Astrocyte (in vitro differentiated cells and primary cell): ENCODE data around the gene ELN. TPM values are rescaled to one million over a fixed set of nuclear protein-coding genes. Genes with fewer than 3 reads are reported as not detected.

ENCODE experiments used
- DNase-seq: peaks from one replicate; pipeline ENCODE4 v3.0.0-alpha.2; 2010; ENCODE audit warnings: low read depth
- FAIRE-seq: peaks from 2 replicates; lab custom pipeline; 2011; peaks lifted over from hg19 to GRCh38; lab: Jason Lieb, UNC
- H2AFZ ChIP-seq: 2 replicates; pipeline ENCODE4 v1.6.0; 2012; ENCODE audit warnings: low read depth, low read length, inconsistent platforms
- H3K27ac ChIP-seq: 2 replicates; pipeline ENCODE4 v1.5.1; 2011; ENCODE audit warnings: low read depth, low read length, inconsistent platforms
- H3K27me3 ChIP-seq: 2 replicates; pipeline ENCODE4 v1.6.0; 2011; ENCODE audit warnings: low read length, inconsistent platforms; ENCODE audit not compliant: insufficient read depth
- H3K36me3 ChIP-seq: 2 replicates; pipeline ENCODE4 v1.5.1; 2011; ENCODE audit warnings: low read length, inconsistent platforms; ENCODE audit not compliant: insufficient read depth
- H3K4me1 ChIP-seq: 2 replicates; pipeline ENCODE4 v1.5.1; 2011; ENCODE audit warnings: low read length, inconsistent platforms; ENCODE audit not compliant: insufficient read depth
- H3K4me2 ChIP-seq: 2 replicates; pipeline ENCODE4 v1.6.0; 2012; ENCODE audit warnings: low read length, inconsistent platforms
- H3K4me3 ChIP-seq: 2 replicates; pipeline ENCODE4 v1.5.1; 2011; ENCODE audit warnings: low read depth, mild to moderate bottlenecking, low read length, inconsistent platforms; ENCODE audit not compliant: insufficient read depth
- H3K79me2 ChIP-seq: 2 replicates; pipeline ENCODE4 v1.6.0; 2012; ENCODE audit warnings: mild to moderate bottlenecking, low read length, inconsistent platforms; ENCODE audit not compliant: insufficient read depth
- H3K9ac ChIP-seq: 2 replicates; pipeline ENCODE4 v1.6.0; 2012; ENCODE audit warnings: mild to moderate bottlenecking, low read length, inconsistent platforms
- H3K9me3 ChIP-seq: 2 replicates; pipeline ENCODE4 v1.5.1; 2012; ENCODE audit warnings: low read depth, mild to moderate bottlenecking, low read length, inconsistent platforms; ENCODE audit not compliant: insufficient read depth
- H4K20me1 ChIP-seq: 2 replicates; pipeline ENCODE4 v1.6.0; 2012; ENCODE audit warnings: low read length, inconsistent platforms; ENCODE audit not compliant: insufficient read depth
- H3K27ac Mint-ChIP-seq: one replicate; pipeline ENCODE4 v1.8.0; 2021; ENCODE audit warnings: mild to moderate bottlenecking, mixed read lengths; ENCODE audit not compliant: unreplicated experiment
- H3K27me3 Mint-ChIP-seq: one replicate; pipeline ENCODE4 v1.8.0; 2021; ENCODE audit warnings: low read depth, mixed read lengths; ENCODE audit not compliant: unreplicated experiment
- H3K36me3 Mint-ChIP-seq: one replicate; pipeline ENCODE4 v1.8.0; 2021; ENCODE audit warnings: low read depth, mixed read lengths; ENCODE audit not compliant: unreplicated experiment
- H3K4me1 Mint-ChIP-seq: one replicate; pipeline ENCODE4 v1.8.0; 2021; ENCODE audit warnings: low read depth, mixed read lengths; ENCODE audit not compliant: unreplicated experiment
- H3K4me3 Mint-ChIP-seq: one replicate; pipeline ENCODE4 v1.8.0; 2021; ENCODE audit warnings: mild to moderate bottlenecking, moderate library complexity, mixed read lengths; ENCODE audit not compliant: unreplicated experiment
- H3K9me3 Mint-ChIP-seq: one replicate; pipeline ENCODE4 v1.8.0; 2021; ENCODE audit warnings: mild to moderate bottlenecking, mixed read lengths; ENCODE audit not compliant: unreplicated experiment
- CTCF ChIP-seq: IDR thresholded peaks from 2 replicates; pipeline ENCODE4 v1.5.1; 2011; ENCODE audit warnings: low read depth, mild to moderate bottlenecking, inconsistent platforms, low read length, moderate library complexity; ENCODE audit not compliant: insufficient read depth
- EZH2 ChIP-seq: IDR thresholded peaks from 2 replicates; pipeline ENCODE4 v1.6.1; 2012; ENCODE audit warnings: mild to moderate bottlenecking, low read length, inconsistent platforms; ENCODE audit not compliant: insufficient read depth
- total RNA-seq: library from RNA; stranded (reverse); gene quantifications from 2 replicates; pipeline ENCODE4 v1.2.1, GENCODE V29; 2021

Gene ELN
- total RNA-seq, 1 donor from 2014 or later: 0.75 TPM

GRCh38 chr7:73984481-73985205 lies 43.3 kb upstream of the ELN start:
- H4K20me1 ChIP-seq: no peaks in the 10 kb centered on the region
- no peaks in the 10 kb centered on the region for H3K9me3 ChIP-seq
- Mint-ChIP-seq H3K4me3 (no peak overlapping the region), H3K9me3 (no peaks in the 10 kb centered on the region), H3K36me3 (peaks cover 2% of the 10 kb centered on the region), H3K4me1 (peaks cover 2% of the 10 kb centered on the region), H3K27me3 (peaks cover 20% of the 10 kb centered on the region), H3K27ac (no peak overlapping the region)
- H3K27ac ChIP-seq: no peak overlapping the region
- no peaks in the 10 kb centered on the region for H3K4me1 ChIP-seq
- no peak overlapping the region for H3K9ac ChIP-seq
- no peaks in the 10 kb centered on the region for H3K79me2 ChIP-seq
- H3K4me3 ChIP-seq: no peak overlapping the region
- no peak overlapping the region for H2AFZ ChIP-seq
- H3K4me2 ChIP-seq: no peak overlapping the region
- no peak for TF ChIP-seq CTCF
- no peak for TF ChIP-seq EZH2
- FAIRE-seq (no peak), DNase-seq (no peak)
- H3K36me3 ChIP-seq: no peaks in the 10 kb centered on the region
- peaks cover 2% of the 10 kb centered on the region for H3K27me3 ChIP-seq

- Histone ChIP-seq H3K4me2 (no peak overlapping the region), H3K79me2 (no peaks in the 10 kb centered on the region), H3K4me1 (no peaks in the 10 kb centered on the region), H3K4me3 (no peak overlapping the region), H3K9me3 (no peaks in the 10 kb centered on the region), H3K27me3 (peaks cover 2% of the 10 kb centered on the region), H3K36me3 (no peaks in the 10 kb centered on the region), H3K9ac (no peak overlapping the region), H3K27ac (no peak overlapping the region), H2AFZ (no peak overlapping the region), H4K20me1 (no peaks in the 10 kb centered on the region)
- Mint-ChIP-seq H3K27ac (no peak overlapping the region), H3K27me3 (peaks cover 20% of the 10 kb centered on the region), H3K4me3 (no peak overlapping the region), H3K4me1 (peaks cover 2% of the 10 kb centered on the region), H3K36me3 (peaks cover 2% of the 10 kb centered on the region), H3K9me3 (peaks cover 3% of the 10 kb centered on the region)
- FAIRE-seq (no peak), DNase-seq (no peak)
- TF ChIP-seq EZH2: no peak
- TF ChIP-seq CTCF: no peak
Observed at GRCh38 chr7:73985737-73986141, 42.2 kb upstream of the ELN start.

GRCh38 chr7:73986158-73986631 lies 41.8 kb upstream of the ELN start:
- DNase-seq: no peak
- no peaks in the 10 kb centered on the region for H3K4me1 ChIP-seq
- H3K27me3 ChIP-seq: peaks cover 2% of the 10 kb centered on the region
- Mint-ChIP-seq H3K4me1 (peaks cover 2% of the 10 kb centered on the region), H3K27me3 (peaks cover 17% of the 10 kb centered on the region), H3K9me3 (peaks cover 3% of the 10 kb centered on the region), H3K4me3 (no peak overlapping the region), H3K27ac (no peak overlapping the region), H3K36me3 (peaks cover 2% of the 10 kb centered on the region)
- TF ChIP-seq CTCF: no peak
- TF ChIP-seq EZH2: no peak
- H3K4me3 ChIP-seq: no peak overlapping the region
- FAIRE-seq: no peak
- H3K27ac ChIP-seq: no peak overlapping the region
- no peaks in the 10 kb centered on the region for H3K36me3 ChIP-seq
- no peaks in the 10 kb centered on the region for H3K79me2 ChIP-seq
- no peaks in the 10 kb centered on the region for H4K20me1 ChIP-seq
- H2AFZ ChIP-seq: no peak overlapping the region
- H3K4me2 ChIP-seq: no peak overlapping the region
- no peak overlapping the region for H3K9ac ChIP-seq
- no peaks in the 10 kb centered on the region for H3K9me3 ChIP-seq
